HG03045 (cell line): Measurements from ENCODE around the gene RREB1.

Experiments
- ATAC-seq: cut with Tn5 transposase; IDR thresholded peaks from one replicate; pipeline ENCODE4 v1.9.1; 2021; ENCODE audit warnings: mild to moderate bottlenecking, moderate library complexity; ENCODE audit not compliant: unreplicated experiment

Gene RREB1

DNA sequence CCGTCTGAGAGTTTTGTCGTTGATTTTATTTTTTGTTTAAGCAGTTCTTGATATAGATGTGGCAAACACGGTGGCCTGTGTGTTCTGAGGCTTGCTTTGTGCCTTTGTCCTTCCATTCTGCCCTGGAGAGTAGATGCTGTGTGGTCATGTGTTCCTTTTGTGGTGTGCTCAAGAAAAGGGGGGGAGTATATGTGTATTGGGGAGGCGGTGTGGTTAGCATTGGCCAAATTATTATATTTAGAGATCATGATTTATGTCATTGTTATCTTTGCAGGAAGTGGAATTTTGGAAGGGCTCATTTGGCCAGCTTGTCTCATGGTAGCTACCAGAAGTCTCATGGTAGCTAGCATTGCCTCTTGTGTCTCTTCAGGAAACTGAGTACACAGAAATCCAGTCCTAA, 16.4 kb downstream of the RREB1 start:
- no peak for ATAC-seq

DNA sequence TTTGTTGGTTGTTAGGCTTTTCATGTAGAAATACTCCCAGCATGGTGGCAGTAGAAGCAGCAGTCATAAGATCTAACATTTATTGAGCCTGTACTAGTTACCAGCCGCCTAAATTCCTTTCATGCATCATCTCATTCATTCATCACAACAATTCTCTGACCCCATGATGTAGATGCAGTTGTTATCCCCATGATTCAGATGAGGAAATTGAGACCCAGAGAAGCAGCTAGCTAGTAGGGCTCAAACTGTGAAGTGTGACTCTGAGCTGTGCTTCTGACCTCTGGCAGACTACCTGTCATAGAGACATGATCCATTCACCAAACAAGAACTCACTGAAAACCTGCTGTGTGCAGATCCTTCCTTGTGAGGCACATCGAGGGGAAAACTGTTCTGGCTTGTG, 16.9 kb downstream of the RREB1 start:
- ATAC-seq: no peak

DNA sequence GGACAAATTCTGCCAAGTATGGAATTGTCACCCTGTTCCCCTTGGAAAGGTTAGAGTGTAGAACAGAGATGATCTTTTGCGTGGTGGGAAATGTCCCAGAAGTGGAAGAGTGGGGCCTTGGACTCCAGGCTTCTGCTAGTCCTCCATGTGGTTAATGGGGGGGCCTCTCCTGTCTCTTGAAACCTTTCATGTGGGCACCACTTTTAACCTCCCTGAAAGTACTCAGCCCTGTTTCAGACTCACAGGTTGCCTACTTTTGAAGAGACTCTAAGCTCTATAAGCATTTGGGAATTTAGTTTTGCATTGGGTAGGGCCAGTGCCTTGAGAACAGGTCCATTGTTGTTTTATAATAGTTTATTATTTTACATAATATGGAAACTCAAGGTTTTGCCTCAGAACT, 17.5 kb downstream of the RREB1 start:
- ATAC-seq: no peak

DNA sequence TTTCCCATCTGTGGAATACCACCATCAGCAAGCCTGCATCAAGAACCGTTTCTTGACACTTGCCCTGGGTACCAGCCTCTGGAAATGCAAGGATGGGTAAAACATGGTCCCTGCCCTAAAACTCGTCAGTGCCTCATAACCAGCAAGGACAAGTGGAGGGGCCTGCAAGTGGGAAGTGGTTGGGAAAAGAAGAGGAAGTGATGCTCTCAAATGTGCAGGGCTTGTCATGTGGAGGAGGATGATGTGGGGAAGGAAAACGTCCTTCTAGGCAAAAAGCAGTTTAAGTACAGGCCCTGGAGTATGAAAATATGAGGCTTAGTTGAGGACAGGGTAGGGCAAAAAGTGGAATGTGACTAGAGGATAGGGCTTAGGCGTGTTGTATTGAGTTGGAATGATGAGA, 19.0 kb downstream of the RREB1 start:
- no peak for ATAC-seq

DNA sequence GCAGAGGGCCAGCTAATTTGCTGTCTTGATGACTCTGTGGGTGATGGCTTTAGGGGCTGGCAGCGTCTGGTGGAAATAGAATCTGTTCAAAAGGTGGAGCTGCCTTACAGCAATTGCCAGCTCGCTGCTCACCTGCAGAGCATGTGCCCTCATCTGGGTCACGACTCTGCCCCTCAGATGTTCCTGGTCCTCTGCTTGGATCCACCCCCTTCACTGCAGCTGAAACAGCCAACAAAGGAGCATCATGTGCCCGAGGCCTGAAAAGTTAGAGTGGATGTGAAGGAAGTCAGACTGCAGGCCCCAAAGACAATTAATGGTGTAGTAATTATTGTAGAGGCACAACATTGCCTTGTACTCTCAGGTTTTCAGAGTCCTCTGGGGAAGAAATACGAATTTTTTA, 19.9 kb downstream of the RREB1 start:
- ATAC-seq: no peak

DNA sequence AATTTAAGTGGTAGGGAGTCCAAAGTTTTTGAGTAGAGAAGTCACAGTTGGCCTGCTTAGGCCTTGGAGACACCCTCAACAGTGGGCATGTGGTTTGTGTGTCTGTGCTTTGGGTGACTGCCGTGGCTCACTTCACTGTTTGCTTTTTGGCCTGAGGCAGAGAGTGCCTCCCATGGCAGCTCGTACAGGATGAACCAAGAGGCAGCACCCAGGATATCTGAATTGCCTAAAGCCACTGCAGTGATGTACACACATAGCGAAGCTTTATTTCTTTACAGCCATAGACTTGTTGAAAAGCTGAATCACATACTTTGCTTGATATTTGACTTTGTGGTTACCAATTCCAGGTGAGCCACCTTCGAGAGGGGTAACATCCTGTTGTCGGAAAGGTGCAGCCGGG, 21.6 kb downstream of the RREB1 start:
- no peak for ATAC-seq

DNA sequence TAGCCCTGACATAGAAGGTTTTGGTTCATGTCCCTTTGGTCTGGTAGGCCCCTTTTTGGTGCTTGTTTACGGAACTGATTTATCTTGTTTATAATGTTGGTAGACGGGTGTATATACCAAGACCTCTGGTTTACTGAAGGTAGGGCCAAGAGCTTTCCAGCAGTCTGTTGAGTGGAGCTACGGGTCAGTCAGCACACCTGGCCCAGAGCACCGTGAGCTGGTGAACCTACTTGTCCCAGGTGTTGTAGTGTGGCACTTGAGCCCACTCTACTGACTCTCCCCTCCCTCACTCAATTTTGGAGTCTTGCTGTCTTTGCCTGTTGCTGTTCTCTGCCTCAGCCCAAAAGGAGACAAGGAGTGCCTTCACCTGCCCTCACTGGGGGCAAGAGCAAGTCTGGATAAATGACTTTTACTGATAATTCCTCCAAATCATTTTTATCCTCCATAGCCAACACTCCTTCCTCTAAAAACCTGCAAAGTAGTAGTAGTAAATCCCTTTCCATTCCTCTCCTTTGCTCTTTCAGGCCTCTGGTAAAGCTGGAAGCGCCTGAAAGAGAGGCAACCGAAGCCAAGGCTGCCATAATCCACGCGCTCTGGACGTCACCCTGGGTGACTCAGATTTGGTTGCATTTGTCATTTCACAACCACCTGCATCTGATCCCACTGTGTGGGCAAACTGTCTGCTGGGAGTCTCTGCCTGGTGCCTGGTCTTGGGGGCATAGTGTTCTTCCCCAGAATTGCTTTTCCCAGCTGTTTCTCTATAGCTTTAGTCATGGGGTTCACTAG, 22.2 kb downstream of the RREB1 start:
- ATAC-seq: no peak

DNA sequence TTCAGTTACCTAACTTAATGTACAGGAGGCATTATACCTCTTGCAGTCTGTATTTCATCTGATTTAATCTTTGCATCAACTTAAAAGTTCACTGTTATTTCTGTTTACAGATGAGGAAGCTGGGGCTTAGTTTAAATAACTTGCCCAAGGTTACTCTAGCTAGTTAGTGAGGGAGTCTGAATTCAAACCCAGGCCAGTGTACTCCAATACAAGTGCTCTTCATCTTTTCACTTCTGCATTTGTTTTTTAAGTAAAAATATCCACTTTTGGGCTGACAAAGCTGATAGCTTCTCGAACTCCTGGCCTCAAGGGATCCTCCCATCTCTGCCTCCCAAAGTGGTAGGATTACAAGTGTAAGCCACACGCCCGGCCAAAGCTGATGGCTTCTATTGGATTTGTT, 23.6 kb downstream of the RREB1 start:
- no peak for ATAC-seq

DNA sequence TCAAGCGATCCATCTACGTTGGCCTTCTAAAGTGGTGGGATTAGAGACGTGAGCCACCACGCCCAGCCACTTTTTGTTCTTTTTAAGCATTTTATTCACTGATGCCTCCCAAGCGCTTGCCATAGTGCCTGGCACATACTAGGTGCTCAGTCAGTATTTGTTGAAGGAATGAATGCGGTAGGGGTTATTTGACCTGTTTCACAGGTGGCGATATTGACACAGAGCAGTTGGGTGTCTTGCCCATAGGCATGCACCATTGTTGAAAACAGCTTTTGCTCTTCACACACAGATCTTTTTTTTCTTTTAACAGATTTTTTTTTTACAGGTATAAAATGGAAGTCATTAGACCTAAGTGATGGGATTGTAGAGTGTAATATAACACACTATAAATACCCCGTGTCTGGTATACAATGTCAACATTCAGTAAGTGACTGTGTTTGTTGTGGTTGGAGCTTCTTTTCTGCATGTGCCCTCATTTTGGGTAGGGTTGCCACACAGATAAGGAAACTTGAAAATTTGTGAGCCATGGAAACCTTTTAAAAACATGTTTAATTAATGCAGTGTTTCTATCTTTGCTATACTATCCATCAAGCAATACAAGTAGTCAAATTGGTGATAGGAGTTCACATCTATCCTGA, 24.8 kb downstream of the RREB1 start:
- no peak for ATAC-seq

DNA sequence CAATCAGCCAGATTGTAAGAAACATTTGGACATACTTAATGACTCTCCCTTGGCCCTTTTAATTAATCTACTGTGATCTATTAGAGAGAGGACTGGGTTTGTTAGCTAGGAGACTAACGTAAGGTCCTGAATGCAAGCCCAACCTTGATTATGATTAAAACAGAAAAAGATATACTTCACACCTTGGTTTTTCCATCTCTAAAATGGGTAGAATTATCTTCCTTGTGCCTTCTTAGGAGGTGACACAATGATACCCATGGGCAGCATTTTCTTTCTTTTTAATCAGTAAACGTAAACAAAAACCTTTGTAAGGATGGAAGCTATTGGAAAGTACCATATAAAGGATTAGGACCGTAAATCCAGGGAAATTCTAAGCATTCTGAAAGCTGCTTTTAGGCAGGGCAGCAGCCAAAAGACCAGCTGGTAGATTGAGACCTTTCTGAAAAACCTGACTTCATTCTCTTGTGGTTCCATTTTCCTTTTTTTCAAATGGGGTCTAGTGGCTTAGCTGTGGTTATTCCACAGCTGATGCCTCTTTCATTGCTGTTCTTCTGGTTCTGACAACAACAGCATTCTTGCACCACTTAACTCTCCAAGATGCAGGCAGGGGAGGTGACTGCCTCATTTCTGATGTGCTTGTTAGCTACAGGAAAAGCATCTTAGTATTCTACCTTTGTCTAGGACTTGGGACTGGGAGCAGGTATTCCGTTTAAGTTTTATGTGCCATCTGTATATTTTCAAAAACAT, 27.4 kb downstream of the RREB1 start:
- ATAC-seq: no peak

DNA sequence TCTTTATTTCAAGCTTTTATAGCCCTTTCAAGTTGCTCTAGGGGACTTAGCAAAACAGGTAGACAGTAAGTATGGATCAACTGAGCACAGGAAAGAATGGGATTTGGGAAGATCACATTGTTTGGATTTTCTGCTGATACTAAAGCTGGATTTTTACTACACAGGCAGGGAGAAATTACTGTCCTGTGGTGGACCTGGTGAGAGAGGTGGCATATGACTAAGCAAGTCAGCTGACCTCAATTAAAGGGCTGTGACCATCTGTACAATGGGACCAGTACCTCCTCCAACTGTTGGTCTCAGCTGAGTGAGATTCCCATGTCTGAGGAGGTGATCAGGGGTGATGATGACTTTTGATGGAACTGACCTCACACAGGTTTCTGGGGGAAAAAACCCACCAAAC, 28.0 kb downstream of the RREB1 start:
- ATAC-seq: no peak

DNA sequence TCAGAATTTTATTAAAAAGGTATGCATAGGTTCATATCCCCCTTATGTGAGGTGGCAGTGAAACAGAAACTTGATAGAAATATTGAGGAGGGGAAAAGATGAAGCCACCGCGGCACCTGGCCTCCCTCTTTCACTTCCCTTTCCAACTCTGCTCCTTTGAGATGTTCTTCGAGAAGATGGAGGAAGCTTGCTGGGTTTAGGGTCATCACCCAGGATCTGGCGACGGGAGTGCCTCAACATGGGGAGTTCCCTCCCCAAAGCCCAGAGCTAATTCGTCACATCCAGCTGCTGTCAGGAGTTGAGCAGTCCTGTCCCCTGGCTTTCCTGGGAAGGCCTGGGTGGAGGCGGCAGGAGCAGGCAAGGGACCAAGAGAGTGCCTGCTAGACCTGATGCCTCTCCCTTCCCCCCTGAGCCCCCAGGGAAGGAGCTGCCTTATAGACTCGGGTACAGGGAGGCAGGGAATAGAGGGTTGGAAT, 29.1 kb downstream of the RREB1 start:
- peak; percentile 38 for ATAC-seq

DNA sequence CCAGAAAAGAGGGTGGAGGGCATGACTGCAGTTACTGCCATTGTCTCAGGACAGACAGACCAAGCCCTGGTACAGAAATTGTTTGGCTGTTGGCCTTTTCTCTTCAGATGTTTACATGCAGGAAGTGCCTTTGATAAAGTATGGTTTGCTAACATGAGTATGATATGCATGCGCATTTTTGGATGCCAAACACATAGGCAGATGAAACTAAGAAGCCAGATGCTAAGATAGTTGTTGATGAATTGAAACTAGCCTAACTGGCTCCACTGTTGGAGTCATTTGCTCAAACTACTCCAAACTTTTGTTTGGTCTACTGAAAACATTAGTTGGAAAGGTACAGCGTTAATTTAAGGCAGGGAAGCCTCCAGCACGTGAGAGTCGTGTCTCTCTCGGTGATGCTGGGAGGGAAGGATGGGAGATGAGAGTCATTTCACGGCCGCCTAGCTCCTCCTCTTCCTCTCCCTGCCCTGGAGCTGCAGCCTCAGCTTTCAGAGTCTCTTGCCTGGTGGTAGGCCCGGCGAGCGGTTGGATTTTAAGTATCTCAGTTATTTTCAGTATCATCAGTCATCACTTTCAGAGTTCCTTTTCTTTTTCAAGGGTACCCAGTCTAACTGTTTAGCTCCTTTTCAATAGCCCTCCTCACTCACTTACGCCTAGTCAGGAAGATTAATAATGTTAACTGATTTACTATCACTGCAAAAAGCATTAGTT, 29.7 kb downstream of the RREB1 start:
- ATAC-seq: peak; percentile 37

DNA sequence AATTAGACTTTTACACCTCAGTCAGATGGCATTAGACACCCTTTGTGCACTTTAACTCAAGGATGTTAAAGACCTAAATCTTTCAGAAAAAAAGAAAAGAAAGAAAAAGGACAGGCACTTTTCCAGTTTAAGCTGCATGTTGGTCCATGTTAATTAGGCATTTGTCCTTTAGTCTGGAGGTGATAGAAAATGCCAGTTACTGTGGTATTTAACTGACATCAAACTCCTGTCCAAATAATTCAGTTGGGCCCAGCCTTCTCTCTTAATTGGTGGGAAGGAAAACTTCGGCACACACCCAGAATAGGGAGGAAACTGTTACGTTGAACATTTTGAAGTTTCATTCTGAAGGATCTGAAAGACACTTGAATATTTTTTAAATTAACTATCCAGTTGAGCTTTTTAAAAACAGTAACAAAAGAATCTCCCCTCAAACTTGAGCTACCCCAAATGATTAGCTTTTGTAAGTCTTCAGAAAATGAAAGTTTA, 30.3 kb downstream of the RREB1 start:
- ATAC-seq: no peak

DNA sequence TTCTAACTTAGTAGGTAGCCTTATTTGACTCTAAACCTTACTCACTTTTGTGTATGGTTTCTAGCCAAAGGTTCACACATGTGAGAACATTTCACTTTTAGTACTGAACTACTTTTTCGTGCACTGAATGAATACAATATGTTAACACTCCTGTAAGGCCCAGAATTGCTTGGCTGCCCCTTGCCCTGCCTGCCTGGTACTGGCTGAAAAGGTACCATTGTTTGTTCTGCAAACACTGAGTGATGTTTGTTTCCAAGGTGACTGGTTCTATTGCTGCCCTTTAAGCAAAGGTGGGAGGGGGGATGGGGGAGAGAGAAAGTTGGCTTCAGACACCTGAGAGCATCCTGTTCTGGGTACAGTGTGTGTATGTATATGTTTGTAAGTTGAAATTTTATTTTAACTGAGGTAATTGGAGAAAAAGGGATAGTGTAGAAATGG, 31.2 kb downstream of the RREB1 start:
- ATAC-seq: no peak

DNA sequence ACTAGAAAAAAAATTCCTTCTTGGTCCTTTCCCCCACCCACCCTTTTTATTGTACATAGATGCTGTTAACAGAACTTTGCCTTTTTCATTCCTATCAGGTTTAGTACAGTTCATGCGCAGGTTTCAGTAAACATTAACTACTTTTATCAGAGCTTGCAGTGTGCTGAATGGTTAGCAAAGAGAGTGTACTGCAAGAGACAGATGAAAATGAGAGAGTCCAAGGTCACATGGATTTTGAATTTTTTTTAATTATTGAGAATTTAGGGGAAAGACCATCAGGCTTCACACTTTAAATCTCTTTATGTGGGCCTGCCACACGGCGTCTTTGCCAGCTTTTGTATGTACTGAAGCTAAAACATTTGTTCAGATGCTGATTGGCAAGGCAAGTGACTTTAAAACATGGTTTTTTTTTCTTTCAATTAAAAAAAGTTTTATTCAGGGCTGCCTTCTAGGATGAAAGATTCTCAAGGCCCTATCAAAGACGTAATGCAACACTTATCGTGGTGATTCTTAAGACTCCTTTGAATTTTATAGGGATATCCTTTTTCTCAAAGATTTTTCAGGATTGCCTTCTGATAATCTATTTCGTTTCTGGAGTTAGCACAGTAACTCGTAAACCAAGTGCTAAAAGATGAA, 32.2 kb downstream of the RREB1 start:
- no peak for ATAC-seq

DNA sequence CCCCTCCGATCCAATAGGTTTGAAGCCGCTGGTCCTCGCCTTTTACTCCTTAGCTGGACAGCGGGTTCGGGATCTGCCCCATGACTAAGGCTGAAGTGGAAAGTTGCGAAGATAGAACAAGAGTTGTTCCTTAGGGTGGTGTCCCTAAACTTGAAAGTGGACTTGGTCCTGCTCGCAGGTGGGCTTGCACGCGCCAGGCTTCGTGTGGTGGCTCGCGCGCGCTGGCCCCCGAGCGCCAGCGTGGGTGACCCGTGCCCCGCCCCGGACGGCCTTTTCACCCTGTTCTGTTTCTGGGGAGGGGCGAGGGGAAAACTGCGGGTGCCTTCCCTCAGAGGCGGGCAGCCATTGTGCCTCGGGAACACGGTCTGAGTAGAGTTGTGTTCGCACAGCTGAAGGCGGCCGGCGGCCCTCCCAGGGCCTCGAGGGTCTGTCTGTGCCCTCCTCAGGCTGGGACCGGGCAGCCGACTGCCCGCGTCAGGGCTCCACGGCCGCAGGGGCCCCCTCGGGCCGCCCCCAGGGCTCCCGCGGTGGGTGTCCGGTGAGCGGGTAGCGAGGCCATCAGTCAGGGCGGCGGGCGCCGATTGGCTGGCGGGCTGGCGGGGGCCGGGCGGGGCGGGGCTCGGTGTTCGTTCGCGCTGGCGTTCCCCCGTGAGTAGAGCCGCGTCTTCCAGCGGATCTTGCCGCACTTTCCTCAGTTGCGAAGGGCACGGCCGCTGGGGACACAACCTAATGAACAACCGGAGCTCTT, 33.0 kb downstream of the RREB1 start:
- ATAC-seq: peak; percentile 74

DNA sequence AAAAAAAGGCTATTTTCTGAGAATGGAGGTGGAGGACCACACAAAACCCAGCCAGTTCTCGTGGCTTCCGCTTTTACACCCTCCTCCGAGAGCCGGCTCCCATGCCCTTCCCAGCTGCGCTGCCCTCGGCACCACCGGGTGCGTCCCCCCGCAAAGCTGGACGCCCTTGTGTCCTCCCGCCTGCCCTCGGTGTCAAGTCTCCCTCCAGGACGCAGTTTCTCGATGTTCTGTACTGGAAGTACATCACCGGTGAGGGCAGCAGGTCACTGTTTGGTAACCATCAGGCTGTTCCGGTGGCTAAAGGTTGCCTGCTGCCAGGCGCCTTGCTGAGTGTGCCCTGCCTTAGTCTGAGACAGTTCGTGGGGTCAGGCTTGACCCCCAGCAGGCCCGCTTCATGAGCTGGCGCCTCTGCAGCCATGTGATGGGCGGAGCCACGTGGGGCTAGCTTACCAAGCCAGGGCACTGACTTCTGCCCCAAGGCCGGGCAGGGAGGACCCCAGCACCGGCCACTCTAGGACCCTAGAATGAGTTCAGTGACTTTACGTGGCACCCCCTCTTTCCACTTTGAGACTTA, 34.6 kb downstream of the RREB1 start:
- no peak for ATAC-seq

DNA sequence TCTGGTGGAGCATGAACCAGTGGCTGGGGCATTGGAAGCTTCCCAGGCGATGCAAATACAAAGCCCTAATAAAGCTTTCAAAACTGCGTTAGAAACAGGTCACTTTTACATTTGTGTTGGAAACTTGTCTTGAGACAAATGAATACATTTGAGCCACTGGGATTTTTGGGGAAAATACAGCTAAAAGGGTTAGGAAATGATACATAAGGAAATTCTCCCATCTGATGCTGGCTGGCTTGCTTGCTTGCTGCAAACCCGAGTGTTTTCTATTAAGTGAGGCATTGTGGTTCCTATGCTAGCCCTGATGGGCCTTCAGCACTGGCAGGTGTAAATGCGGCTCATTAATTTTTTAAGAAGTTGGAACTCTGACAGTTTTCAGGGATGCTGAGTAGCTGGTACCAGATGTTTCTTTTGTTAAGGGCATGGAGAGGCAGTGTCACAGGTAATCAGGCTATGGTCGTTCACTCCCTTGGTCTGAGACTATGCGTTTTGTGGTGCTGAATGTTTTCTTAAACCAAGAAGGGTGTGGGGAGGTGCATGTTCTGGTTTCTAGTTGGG, 35.2 kb downstream of the RREB1 start:
- no peak for ATAC-seq
